A673 (cell line): Measurements from ENCODE around the gene VAV3. TPM values are rescaled to one million over a fixed set of nuclear protein-coding genes. Genes with fewer than 3 reads are reported as not detected.

Experiments
- BruUV-seq: library from RNA; stranded (reverse); fragments of 400-500 nt; replicated peaks from 2 replicates; lab custom pipeline; 2021; lab: Mats Ljungman, UMichigan
- CTCF ChIA-PET: fragments of 300-600 bp; sonication (Branson Sonifier 250); formaldehyde crosslinking; loops from one replicate; lab custom pipeline; 2022; ENCODE audit warnings: antibody characterized with exemption; lab: Charles Lee
- POLR2A ChIA-PET: fragments of 300-600 bp; sonication (Branson Sonifier 250); formaldehyde crosslinking; loops from one replicate; lab custom pipeline; 2022; ENCODE audit warnings: antibody characterized with exemption; ENCODE audit not compliant: low non-redundant PET; lab: Charles Lee
- DNase-seq: peaks from one replicate; pipeline ENCODE4 v3.0.0-alpha.2; 2015; ENCODE audit warnings: low spot score
- H3K27ac ChIP-seq: fragments of 200-600 bp; sonication (generic); 2 replicates; pipeline ENCODE4 v1.5.1; 2016; ENCODE audit warnings: mixed run types, low read depth, mild to moderate bottlenecking, mixed read lengths, antibody characterized with exemption, low read length; ENCODE audit not compliant: poor library complexity, severe bottlenecking
- H3K27me3 ChIP-seq: fragments of 200-600 bp; sonication (generic); replicated peaks from 2 replicates; pipeline ENCODE4 v1.6.1; 2017; ENCODE audit warnings: mixed run types, low read depth, mild to moderate bottlenecking, mixed read lengths, antibody characterized with exemption, low read length; ENCODE audit not compliant: insufficient read depth, poor library complexity
- H3K36me3 ChIP-seq: fragments of 200-600 bp; sonication (generic); 2 replicates; pipeline ENCODE4 v1.6.1; 2016; ENCODE audit warnings: mixed run types, mild to moderate bottlenecking, mixed read lengths, antibody characterized with exemption, low read length; ENCODE audit not compliant: insufficient read depth, poor library complexity, severe bottlenecking
- H3K4me1 ChIP-seq: fragments of 200-600 bp; sonication (generic); 2 replicates; pipeline ENCODE4 v1.6.1; 2017; ENCODE audit warnings: mixed run types, mild to moderate bottlenecking, mixed read lengths, antibody characterized with exemption, low read length; ENCODE audit not compliant: insufficient read depth, poor library complexity, severe bottlenecking
- H3K4me3 ChIP-seq: fragments of 200-600 bp; sonication (generic); 2 replicates; pipeline ENCODE4 v1.5.1; 2016; ENCODE audit warnings: low read depth, mixed run types, mild to moderate bottlenecking, mixed read lengths, low read length; ENCODE audit not compliant: poor library complexity, severe bottlenecking
- H3K9me3 ChIP-seq: fragments of 200-600 bp; sonication (generic); 2 replicates; pipeline ENCODE4 v1.6.1; 2016; ENCODE audit warnings: mixed run types, low read depth, mild to moderate bottlenecking, mixed read lengths, antibody characterized with exemption, low read length; ENCODE audit not compliant: poor library complexity, severe bottlenecking
- CTCF ChIP-seq: fragments of 300-800, 200-600 bp; sonication (generic); conservative IDR thresholded peaks from 2 replicates; pipeline ENCODE4 v1.5.1; 2017; ENCODE audit warnings: low read depth, mild to moderate bottlenecking, antibody characterized with exemption, low read length, moderate library complexity, mixed read lengths
- EZH2 ChIP-seq: fragments of 200-600 bp; sonication (generic); IDR thresholded peaks from 2 replicates; pipeline ENCODE4 v1.6.1; 2017; ENCODE audit warnings: borderline replicate concordance, low read depth, mild to moderate bottlenecking, mixed read lengths, antibody characterized with exemption, low read length; ENCODE audit not compliant: poor library complexity, severe bottlenecking
- intact Hi-C: fragments of 100-400 bp; cut with micrococcal nuclease; formaldehyde crosslinking; loops from one replicate; pipeline ENCODE4 v1.10.0; 2022; ENCODE audit not compliant: unreplicated experiment
- total RNA-seq: library from RNA; stranded (reverse); gene quantifications from 2 replicates; pipeline ENCODE4 v1.2.3, GENCODE V29; 2021

Gene VAV3
- total RNA-seq, 1 experiment from 2014 or later, result 0.30 TPM

GRCh38 chr1:107899655-107900054, 65.3 kb downstream of the VAV3 start:
- BruUV-seq, result no TSS peak
- no peak overlapping the region for H3K4me3 ChIP-seq
- TF ChIP-seq CTCF (no peak), EZH2 (no peak)
- ChIA-PET CTCF (no interaction called here), POLR2A (no interaction called here)
- H3K27me3 ChIP-seq, result no peaks in the 10 kb centered on the region
- H3K36me3 ChIP-seq, result no peaks in the 10 kb centered on the region
- no peak for DNase-seq
- peaks cover 4% of the 10 kb centered on the region for H3K4me1 ChIP-seq
- intact Hi-C loops, result loop anchor here (2.0 kb wide), 1 partner anchor 37 kb away; no protein-coding TSS in a partner anchor
- no peak overlapping the region for H3K27ac ChIP-seq
- H3K9me3 ChIP-seq, result no peaks in the 10 kb centered on the region

- TF ChIP-seq EZH2 (no peak), CTCF (no peak)
- intact Hi-C loops, result loop anchor here (2.0 kb wide), 1 partner anchor 39 kb away; no protein-coding TSS in a partner anchor
- no peak for DNase-seq
- Histone ChIP-seq H3K27me3 (no peaks in the 10 kb centered on the region), H3K9me3 (no peaks in the 10 kb centered on the region), H3K36me3 (no peaks in the 10 kb centered on the region), H3K27ac (no peak overlapping the region), H3K4me3 (no peak overlapping the region), H3K4me1 (peaks cover 4% of the 10 kb centered on the region)
- ChIA-PET POLR2A (no interaction called here), CTCF (no interaction called here)
- BruUV-seq, result no TSS peak
Observed at GRCh38 chr1:107897438-107898345, 67.3 kb downstream of the VAV3 start.

- ChIA-PET POLR2A (no interaction called here), CTCF (no interaction called here)
- Histone ChIP-seq H3K4me1 (peaks cover 4% of the 10 kb centered on the region), H3K27ac (no peak overlapping the region), H3K9me3 (no peaks in the 10 kb centered on the region), H3K36me3 (no peaks in the 10 kb centered on the region), H3K4me3 (no peak overlapping the region), H3K27me3 (no peaks in the 10 kb centered on the region)
- DNase-seq, result no peak
- intact Hi-C loops, result no loop called here
- TF ChIP-seq EZH2 (no peak), CTCF (no peak)
- no TSS peak for BruUV-seq
Observed at GRCh38 chr1:107896936-107897335, 68.0 kb downstream of the VAV3 start.
